CD4-positive, alpha-beta T cell treated with Interferon alpha-2 for 1 hour (primary cell): Measurements from ENCODE around the gene EGFR.

Experiments used
- DNase-seq, 2 donors: peaks; one replicate each; pipeline ENCODE4 v3.0.0-alpha.2; 2020 to 2022

The EGFR gene

GRCh38 chr7:55198634-55199392, 180.0 kb downstream of the EGFR start:
- no peak for DNase-seq

DNA sequence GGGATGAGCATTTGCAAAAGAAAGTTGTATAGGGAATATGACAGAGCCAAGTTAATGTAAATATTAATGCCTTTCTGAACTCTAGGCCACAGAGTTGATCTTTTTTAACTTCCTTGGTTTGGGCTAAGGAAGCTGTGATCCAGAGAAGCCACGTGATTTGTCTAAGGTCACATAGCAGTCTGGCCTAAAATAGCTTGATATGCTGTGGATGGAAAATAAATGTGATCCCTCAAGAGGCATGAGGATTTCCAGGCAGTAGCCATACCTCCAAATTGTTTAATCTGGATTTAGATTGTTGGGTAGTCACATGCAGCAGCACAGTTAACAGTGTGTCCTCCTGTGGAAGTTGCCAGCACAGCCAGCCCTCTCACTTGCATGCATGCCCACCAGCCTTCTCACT, 180.6 kb downstream of the EGFR start:
- DNase-seq = no peak

DNA sequence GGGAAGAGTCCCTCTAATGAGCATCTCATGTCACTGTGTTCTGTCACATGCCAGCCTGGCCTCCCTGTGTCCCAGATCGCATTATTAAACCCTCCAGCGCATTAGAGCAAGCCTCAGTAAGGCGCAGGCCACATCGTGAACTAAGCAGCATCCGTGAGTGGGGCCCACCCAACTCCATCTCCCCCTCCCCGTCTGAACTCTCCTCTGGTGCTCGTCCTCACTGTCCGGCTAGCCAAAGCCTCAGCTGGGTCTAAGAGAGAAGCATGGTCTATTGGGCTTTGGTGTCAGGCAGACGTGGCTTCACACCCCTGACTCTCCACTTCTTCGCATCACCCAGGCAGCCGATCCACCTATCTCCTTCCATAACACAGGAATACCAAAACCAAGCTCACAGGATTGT, 181.6 kb downstream of the EGFR start:
- DNase-seq = no peak

DNA sequence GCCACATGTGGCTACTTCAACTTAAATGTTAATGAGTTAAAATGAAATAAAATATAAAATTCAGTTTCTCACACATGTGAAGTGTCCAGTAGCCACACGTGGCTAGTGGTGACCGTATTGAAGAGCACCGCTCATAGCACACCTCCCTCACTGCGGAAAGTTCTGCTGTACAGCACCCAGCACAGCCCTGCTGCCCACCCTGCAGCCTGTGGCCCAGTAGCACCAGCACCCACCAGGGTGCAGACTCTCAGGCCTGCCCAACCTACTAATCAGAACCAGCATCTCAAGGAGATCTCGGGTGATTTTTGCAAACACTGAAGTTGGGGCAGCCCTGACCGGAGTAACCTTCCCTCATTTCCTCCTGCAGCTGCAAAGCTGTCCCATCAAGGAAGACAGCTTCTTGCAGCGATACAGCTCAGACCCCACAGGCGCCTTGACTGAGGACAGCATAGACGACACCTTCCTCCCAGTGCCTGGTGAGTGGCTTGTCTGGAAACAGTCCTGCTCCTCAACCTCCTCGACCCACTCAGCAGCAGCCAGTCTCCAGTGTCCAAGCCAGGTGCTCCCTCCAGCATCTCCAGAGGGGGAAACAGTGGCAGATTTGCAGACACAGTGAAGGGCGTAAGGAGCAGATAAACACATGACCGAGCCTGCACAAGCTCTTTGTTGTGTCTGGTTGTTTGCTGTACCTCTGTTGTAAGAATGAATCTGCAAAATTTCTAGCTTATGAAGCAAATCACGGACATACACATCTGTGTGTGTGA, 183.5 kb downstream of the EGFR start:
- DNase-seq = no peak

GRCh38 chr7:55203300-55203699, 184.5 kb downstream of the EGFR start:
- no peak for DNase-seq

- DNase-seq = no peak
Measured at GRCh38 chr7:55205124-55205955, 186.5 kb downstream of the EGFR start.

DNA sequence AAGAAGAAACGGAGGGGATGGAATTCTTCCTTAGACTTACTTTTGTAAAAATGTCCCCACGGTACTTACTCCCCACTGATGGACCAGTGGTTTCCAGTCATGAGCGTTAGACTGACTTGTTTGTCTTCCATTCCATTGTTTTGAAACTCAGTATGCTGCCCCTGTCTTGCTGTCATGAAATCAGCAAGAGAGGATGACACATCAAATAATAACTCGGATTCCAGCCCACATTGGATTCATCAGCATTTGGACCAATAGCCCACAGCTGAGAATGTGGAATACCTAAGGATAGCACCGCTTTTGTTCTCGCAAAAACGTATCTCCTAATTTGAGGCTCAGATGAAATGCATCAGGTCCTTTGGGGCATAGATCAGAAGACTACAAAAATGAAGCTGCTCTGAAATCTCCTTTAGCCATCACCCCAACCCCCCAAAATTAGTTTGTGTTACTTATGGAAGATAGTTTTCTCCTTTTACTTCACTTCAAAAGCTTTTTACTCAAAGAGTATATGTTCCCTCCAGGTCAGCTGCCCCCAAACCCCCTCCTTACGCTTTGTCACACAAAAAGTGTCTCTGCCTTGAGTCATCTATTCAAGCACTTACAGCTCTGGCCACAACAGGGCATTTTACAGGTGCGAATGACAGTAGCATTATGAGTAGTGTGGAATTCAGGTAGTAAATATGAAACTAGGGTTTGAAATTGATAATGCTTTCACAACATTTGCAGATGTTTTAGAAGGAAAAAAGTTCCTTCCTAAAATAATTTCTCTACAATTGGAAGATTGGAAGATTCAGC, 187.6 kb downstream of the EGFR start:
- DNase-seq = no peak

GRCh38 chr7:55207436-55208125, 188.8 kb downstream of the EGFR start:
- DNase-seq = no peak

- no peak for DNase-seq
Measured at GRCh38 chr7:55209366-55209765, 190.5 kb downstream of the EGFR start.

GRCh38 chr7:55210176-55210575, 191.4 kb downstream of the EGFR start:
- DNase-seq = no peak

DNA sequence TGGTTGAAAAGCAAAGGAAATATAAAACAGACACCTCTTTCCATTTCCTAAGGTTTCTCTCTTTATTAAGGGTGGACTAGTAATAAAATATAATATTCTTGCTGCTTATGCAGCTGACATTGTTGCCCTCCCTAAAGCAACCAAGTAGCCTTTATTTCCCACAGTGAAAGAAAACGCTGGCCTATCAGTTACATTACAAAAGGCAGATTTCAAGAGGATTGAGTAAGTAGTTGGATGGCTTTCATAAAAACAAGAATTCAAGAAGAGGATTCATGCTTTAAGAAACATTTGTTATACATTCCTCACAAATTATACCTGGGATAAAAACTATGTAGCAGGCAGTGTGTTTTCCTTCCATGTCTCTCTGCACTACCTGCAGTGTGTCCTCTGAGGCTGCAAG, 191.9 kb downstream of the EGFR start:
- no peak for DNase-seq

- DNase-seq = no peak
Measured at GRCh38 chr7:55211726-55212125, 192.9 kb downstream of the EGFR start.

GRCh38 chr7:55212176-55212575, 193.4 kb downstream of the EGFR start:
- DNase-seq = no peak

DNA sequence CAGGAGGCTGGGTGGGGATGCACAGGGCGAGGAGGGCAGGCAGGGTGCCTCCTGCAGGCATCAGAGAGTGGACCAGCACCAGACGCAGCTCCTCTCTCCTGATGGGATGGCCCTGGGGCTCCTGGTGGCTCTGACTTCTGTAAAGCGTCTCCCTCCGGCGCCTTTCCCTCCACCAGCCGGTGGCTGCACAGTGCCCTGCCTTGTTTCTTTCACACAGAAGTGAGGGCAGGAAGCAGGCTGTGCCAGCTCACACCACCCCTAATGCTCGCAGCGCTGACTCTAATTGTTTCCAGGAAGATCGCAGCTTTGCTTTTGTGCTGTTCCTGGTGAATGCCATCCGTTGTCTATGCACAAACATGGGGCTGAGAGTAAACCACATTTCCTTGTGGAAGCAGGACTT, 194.0 kb downstream of the EGFR start:
- no peak for DNase-seq

DNA sequence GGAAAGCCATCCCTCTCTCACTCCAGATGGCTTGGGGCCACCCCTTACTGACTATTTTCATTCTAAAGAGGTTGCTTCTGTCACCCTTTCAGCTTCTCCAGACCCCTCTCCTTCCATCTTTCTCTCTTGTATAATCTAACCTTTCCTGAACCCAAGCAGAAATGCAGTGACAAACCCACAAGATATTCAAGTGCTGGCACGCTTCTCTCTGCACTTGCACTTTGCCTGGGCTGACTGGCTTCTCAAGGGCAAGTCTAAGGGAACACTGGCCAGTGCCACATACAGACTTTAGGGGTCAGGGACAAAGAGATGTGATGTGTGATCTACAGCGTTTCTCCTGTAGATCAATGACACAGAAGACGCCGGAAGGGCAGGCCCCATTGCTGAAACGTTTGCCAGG, 195.9 kb downstream of the EGFR start:
- DNase-seq = no peak

DNA sequence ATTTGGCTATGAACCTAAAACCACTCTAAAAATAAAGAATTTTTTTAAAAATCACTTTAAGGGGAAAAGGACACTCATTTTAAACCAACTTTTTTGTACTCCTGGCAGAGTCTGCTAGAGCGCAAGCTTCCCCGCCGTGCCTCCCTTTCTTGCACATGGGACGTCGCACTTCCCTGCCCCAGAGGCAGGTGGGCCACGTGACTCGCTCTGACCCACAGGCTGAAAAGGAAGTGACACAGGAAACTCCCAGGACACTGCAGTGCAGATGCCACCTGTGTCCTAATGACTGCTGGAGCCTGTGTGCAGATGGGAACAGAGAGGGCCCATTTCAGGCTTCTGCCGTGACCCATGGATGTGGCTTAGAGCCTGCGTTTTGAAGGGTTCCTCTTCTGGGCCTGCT, 204.2 kb downstream of the EGFR start:
- DNase-seq = no peak

GRCh38 chr7:55224111-55224510, 205.3 kb downstream of the EGFR start:
- DNase-seq = no peak

DNA sequence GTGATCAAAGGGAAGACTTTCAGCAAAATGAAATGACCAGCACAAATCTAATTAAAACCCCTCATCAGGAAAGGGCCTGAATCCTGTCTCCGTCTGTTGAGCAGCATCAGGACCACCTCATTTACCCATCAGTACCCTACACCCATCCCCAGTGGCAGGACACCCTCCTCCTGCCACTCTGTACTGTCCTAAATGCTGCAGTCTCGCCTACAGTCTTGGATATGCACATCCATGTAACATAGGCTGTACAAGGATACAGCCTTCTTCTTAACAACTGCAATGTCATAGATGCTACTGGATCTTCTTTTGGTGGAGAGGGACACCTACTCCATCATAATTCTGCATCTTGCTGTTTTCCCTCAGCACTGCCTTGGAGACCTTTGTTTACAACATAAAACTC, 206.0 kb downstream of the EGFR start:
- DNase-seq = no peak

- DNase-seq = no peak
Measured at GRCh38 chr7:55230014-55230413, 211.2 kb downstream of the EGFR start.

DNA sequence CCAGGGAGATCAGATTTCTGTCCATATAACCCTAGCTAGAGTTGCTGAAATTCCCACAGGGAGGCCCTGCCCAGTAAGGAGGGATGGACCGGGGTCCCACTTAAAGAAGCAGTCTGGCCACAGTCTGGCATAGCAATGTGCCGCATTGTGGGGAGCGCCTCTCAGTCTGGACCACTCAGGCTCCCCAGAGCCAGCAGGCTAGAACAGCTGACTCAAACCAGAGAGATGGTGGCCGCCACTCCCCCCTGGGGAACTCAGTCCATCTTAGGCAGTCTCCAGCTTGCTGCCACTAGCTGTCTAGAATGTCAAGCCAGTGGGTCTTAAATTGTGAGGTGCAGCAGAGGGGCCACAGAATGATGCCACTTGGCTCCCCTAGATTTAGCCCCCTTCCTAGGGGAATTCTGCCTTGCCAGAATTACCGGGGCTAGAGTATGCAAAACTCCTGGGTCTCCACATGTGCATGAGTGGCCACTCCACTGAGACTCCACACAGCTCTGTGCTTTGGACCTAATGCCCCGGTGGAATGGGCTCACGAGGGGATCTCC, 213.0 kb downstream of the EGFR start:
- DNase-seq = no peak

DNA sequence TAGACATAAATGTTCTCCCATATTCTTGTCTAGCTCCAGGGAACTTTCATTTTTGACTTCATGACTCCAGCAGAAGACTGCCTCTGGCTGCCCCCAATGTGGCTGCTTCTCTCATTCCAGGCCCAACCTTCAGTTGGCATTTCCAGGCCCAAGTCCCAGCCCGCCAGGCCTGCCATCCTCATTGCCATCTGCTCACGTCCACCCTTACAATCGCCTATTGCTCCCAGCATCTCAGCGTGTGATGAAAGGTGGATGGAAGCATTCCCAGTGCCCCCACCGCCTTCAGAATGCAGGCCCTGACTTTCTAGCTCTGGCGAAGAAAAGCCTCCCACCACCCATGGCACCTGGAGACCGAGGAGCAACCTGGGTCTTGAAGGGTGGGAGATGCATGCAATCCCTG, 214.2 kb downstream of the EGFR start:
- no peak for DNase-seq

DNA sequence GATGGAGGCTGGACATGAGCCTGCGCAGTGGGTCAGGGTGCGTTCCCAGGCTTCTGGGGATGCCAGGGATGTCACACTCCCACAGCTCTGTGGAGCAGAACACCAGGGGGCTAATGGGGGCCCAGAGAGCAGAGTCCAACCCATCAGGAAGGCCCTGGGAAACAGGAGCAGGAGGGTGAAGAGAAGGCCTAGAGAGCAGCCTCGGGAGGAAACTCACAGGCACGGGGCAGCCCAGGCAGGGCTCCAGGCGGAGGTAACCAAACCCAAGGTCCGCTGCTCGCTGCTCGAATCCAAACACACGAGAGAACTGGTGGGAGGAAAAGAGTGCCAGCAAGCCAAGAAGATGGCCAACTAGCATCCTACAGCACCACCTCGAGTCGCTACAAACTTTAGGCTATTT, 215.6 kb downstream of the EGFR start:
- no peak for DNase-seq
